ENCODE data around the gene ATXN10.

ATXN10 gene

GRCh38 chr22:45842291-45842991, 170.8 kb downstream of the ATXN10 start:
- TF ChIP-seq, protein P1, sequence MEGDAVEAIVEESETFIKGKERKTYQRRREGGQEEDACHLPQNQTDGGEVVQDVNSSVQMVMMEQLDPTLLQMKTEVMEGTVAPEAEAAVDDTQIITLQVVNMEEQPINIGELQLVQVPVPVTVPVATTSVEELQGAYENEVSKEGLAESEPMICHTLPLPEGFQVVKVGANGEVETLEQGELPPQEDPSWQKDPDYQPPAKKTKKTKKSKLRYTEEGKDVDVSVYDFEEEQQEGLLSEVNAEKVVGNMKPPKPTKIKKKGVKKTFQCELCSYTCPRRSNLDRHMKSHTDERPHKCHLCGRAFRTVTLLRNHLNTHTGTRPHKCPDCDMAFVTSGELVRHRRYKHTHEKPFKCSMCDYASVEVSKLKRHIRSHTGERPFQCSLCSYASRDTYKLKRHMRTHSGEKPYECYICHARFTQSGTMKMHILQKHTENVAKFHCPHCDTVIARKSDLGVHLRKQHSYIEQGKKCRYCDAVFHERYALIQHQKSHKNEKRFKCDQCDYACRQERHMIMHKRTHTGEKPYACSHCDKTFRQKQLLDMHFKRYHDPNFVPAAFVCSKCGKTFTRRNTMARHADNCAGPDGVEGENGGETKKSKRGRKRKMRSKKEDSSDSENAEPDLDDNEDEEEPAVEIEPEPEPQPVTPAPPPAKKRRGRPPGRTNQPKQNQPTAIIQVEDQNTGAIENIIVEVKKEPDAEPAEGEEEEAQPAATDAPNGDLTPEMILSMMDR (IDR thresholded peaks at IDR 0.05; ENCODE audit: insufficient read depth, low read depth, low read length, missing control alignments): no peak
- no peak overlapping the region for H3K4me3 ChIP-seq (ENCODE audit: low read depth, low read length)
- no peak for DNase-seq (ENCODE audit: low read depth)

DNA sequence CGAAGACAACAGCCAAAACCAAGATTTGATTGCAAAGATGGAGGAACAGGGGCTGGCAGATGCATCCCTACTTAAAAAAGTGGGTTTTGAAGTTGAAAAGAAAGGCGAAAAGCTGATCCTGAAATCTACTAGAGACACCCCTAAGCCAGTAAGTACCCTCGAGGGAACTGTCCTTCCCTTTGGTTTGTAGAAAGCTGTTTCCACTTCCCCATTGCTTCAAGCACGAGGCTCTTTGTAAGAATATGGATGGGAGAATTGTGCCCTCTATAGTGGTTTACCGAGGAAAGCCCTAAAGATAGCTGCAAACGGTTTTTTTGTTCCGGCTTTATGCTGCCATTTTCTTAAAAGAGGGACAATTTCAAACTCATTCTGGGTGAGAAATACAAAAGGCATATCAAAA, 171.4 kb downstream of the ATXN10 start:
- TF ChIP-seq, protein P1 (IDR thresholded peaks at IDR 0.05; ENCODE audit: insufficient read depth, low read depth, low read length, missing control alignments): no peak
- DNase-seq (ENCODE audit: low read depth): no peak
- no peak overlapping the region for H3K4me3 ChIP-seq (ENCODE audit: low read depth, low read length)

GRCh38 chr22:45843986-45844385, 172.4 kb downstream of the ATXN10 start:
- no peak for DNase-seq (ENCODE audit: low read depth)
- TF ChIP-seq, protein P1 (IDR thresholded peaks at IDR 0.05; ENCODE audit: insufficient read depth, low read depth, low read length, missing control alignments): no peak
- H3K4me3 ChIP-seq (ENCODE audit: low read depth, low read length): no peak overlapping the region

DNA sequence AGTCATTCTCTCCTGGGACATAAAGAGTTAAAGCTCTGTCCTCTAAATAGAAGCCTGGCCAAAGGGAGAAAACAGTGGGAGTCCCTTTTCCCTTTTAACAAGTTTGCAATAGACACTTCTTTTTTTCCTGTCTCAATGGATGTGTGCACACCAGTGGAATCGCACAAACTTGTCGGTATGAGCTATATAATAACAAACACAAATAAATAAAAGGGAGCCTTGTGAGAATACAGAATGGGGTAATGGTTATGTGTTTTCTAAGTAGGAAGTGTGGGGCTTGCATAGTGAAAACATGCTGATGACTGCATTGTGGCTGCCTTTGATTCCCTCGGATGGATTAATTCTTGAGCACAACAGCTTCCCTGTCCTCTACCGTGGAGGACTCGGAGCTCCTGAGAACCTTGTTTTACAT, 173.4 kb downstream of the ATXN10 start:
- DNase-seq (ENCODE audit: low read depth): no peak
- TF ChIP-seq, protein P1 (IDR thresholded peaks at IDR 0.05; ENCODE audit: insufficient read depth, low read depth, low read length, missing control alignments): no peak
- no peak overlapping the region for H3K4me3 ChIP-seq (ENCODE audit: low read depth, low read length)

GRCh38 chr22:45846952-45847351, 175.3 kb downstream of the ATXN10 start:
- H3K4me3 ChIP-seq (ENCODE audit: low read depth, low read length): no peak overlapping the region
- DNase-seq (ENCODE audit: low read depth): no peak
- TF ChIP-seq, protein P1 (IDR thresholded peaks at IDR 0.05; ENCODE audit: insufficient read depth, low read depth, low read length, missing control alignments): no peak

DNA sequence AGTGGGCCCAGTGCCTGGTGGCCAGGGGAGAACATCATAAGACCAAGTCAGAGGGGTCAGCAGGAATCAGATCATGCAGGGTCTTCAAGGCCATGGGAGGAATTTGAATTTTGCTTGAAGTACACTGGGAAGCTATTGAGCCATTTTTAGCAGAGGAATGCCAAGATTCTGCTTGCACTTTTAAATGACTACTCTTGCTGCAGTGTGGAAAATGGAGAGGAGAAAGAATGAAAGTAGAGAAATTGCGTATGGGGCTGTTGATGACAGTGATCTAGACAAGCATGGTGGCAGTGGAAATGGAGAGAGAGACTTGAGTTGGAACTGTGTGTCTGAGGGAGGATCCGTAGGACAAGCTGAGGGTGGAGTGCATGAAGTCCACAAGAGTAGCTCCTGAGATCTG, 177.3 kb downstream of the ATXN10 start:
- TF ChIP-seq, protein P1 (IDR thresholded peaks at IDR 0.05; ENCODE audit: insufficient read depth, low read depth, low read length, missing control alignments): no peak
- no peak overlapping the region for H3K4me3 ChIP-seq (ENCODE audit: low read depth, low read length)
- DNase-seq (ENCODE audit: low read depth): no peak

DNA sequence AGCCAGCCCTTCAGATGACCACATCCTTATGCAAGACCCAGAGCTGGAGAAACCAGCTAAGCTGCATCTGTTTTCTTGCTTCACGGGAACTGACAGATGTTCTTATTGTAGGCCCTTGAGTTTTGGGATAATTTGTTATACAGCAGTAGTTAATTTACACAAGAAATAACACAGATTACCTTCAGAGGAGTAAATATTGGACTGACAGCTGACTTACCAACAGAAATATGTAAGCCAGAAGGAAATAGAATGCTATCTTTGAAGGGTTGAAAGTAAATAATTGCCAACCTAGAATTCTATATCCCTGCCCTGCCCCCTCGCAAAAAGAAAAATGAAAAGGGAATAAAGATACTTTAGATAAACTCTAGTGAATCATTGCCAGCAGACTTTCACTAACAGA, 181.2 kb downstream of the ATXN10 start:
- TF ChIP-seq, protein P1 (IDR thresholded peaks at IDR 0.05; ENCODE audit: insufficient read depth, low read depth, low read length, missing control alignments): no peak
- DNase-seq (ENCODE audit: low read depth): no peak
- no peak overlapping the region for H3K4me3 ChIP-seq (ENCODE audit: low read depth, low read length)

Measured in GM12865 (cell line).